ENCODE measurements around the gene PHF10. TPM values are rescaled to one million over a fixed set of nuclear protein-coding genes. Genes with fewer than 3 reads are reported as not detected.
"Not testable (repeated sequence)": the region's sequence is repeated elsewhere in the genome, so short reads cannot be mapped to it uniquely, and the experiment has no call there.

Gene PHF10
- total and polyA plus RNA-seq, 2 experiments from 2014 or later = 5.9 to 10.7 TPM

- Histone ChIP-seq H3F3A (ENCODE audit: insufficient read depth) (peaks cover 37% of the 10 kb centered on the region; the same call in 1 of the 2 replicates), H4K20me1 (ENCODE audit: insufficient read depth) (peaks cover 6% of the 10 kb centered on the region; the same call in 1 of the 2 replicates), H3K9me2 (ENCODE audit: insufficient read depth) (no peaks in the 10 kb centered on the region), H3K9ac (peak within 1 kb of the TSS; percentile 96), H3K4me3 (peak within 1 kb of the TSS; percentile 93), H3K27me3 (replicated peaks; ENCODE audit: insufficient read depth) (no peaks in the 10 kb centered on the region), H3K9me3 (ENCODE audit: low read depth) (no peaks in the 10 kb centered on the region), H2AFZ (peak within 1 kb of the TSS; percentile 96), H3K4me2 (ENCODE audit: unreplicated experiment) (peak within 1 kb of the TSS; percentile 97), H3K79me2 (ENCODE audit: insufficient read depth) (peaks cover 75% of the 10 kb centered on the region), H3K27ac (peak within 1 kb of the TSS; percentile 84), H3K36me3 (ENCODE audit: low read depth) (peaks cover 15% of the 10 kb centered on the region; the same call in 1 of the 2 replicates), H3K4me1 (ENCODE audit: insufficient read depth) (peaks cover 35% of the 10 kb centered on the region)
- peak; percentile 100 for DNase-seq
- in situ Hi-C loops (cut with MboI) = no loop called here
- no peak for TF ChIP-seq EZH2 (IDR thresholded peaks at IDR 0.05; ENCODE audit: insufficient read depth, poor library complexity, severe bottlenecking)
- TF ChIP-seq EZH2phosphoT487 (IDR thresholded peaks at IDR 0.05; ENCODE audit: insufficient read depth, low read depth) = no peak
- 0 to 2% methylated on average over 83 to 84 of the region's 92 CpGs for WGBS, 2 experiments (ENCODE audit: low coverage in 1 of 2, low lambda C conversion rate in 2 of 2, missing lambda C conversion rate in 2 of 2)
Observed at GRCh38 chr6:169701954-169702839, 22.1 kb downstream of the PHF10 start, which contains the start of the genes C6orf120 and WDR27. TSS of gene C6orf120 (plus strand) at chr6:169702126. CDS start at chr6:169702460, 334 bp downstream. TSS of gene WDR27 (minus strand) at chr6:169702029. CDS start at chr6:169689005, 13,024 bp downstream.

- peaks cover 6% of the 10 kb centered on the region; the same call in 1 of the 2 replicates for H4K20me1 ChIP-seq (ENCODE audit: insufficient read depth)
- H3K79me2 ChIP-seq (ENCODE audit: insufficient read depth) = peaks cover 77% of the 10 kb centered on the region
- H3K36me3 ChIP-seq (ENCODE audit: low read depth) = peaks cover 15% of the 10 kb centered on the region; the same call in 1 of the 2 replicates
- H3K9ac ChIP-seq = peak overlapping the region; percentile 96
- no peaks in the 10 kb centered on the region for H3K9me3 ChIP-seq (ENCODE audit: low read depth)
- WGBS, 2 experiments (ENCODE audit: low coverage in 1 of 2, low lambda C conversion rate in 2 of 2, missing lambda C conversion rate in 2 of 2) = 0 to 1% methylated on average over 51 to 52 of the region's 54 CpGs
- no peaks in the 10 kb centered on the region for H3K27me3 ChIP-seq (replicated peaks; ENCODE audit: insufficient read depth)
- no peaks in the 10 kb centered on the region for H3K9me2 ChIP-seq (ENCODE audit: insufficient read depth)
- H3K4me3 ChIP-seq = peak overlapping the region; percentile 93
- in situ Hi-C loops (cut with MboI) = no loop called here
- no peak for TF ChIP-seq EZH2 (IDR thresholded peaks at IDR 0.05; ENCODE audit: insufficient read depth, poor library complexity, severe bottlenecking)
- no peak for TF ChIP-seq EZH2phosphoT487 (IDR thresholded peaks at IDR 0.05; ENCODE audit: insufficient read depth, low read depth)
- H3F3A ChIP-seq (ENCODE audit: insufficient read depth) = peaks cover 30% of the 10 kb centered on the region; the same call in 1 of the 2 replicates
- H3K4me2 ChIP-seq (ENCODE audit: unreplicated experiment) = peak overlapping the region; percentile 90
- H3K27ac ChIP-seq = peak overlapping the region; percentile 84
- peak overlapping the region; percentile 96 for H2AFZ ChIP-seq
- peaks cover 35% of the 10 kb centered on the region for H3K4me1 ChIP-seq (ENCODE audit: insufficient read depth)
- no peak for DNase-seq
Observed at GRCh38 chr6:169701311-169701953, 22.9 kb downstream of the PHF10 start.

- H3K27me3 ChIP-seq (replicated peaks; ENCODE audit: insufficient read depth) = no peaks in the 10 kb centered on the region
- 30 to 32% methylated on average over 5 of the region's 5 CpGs for WGBS, 2 experiments (ENCODE audit: low coverage in 1 of 2, low lambda C conversion rate in 2 of 2, missing lambda C conversion rate in 2 of 2)
- H3K27ac ChIP-seq = no peak overlapping the region
- TF ChIP-seq EZH2phosphoT487 (IDR thresholded peaks at IDR 0.05; ENCODE audit: insufficient read depth, low read depth) (no peak), EZH2 (IDR thresholded peaks at IDR 0.05; ENCODE audit: insufficient read depth, poor library complexity, severe bottlenecking) (no peak)
- H3K9me2 ChIP-seq (ENCODE audit: insufficient read depth) = no peaks in the 10 kb centered on the region
- peak overlapping the region; percentile 90 for H3K4me2 ChIP-seq (ENCODE audit: unreplicated experiment)
- peaks cover 65% of the 10 kb centered on the region for H3K79me2 ChIP-seq (ENCODE audit: insufficient read depth)
- H3K9me3 ChIP-seq (ENCODE audit: low read depth) = no peaks in the 10 kb centered on the region
- H3K36me3 ChIP-seq (ENCODE audit: low read depth) = 0 out of 2 replicates have a peak, but pooled peaks cover 13% of the 10 kb centered on the region
- H4K20me1 ChIP-seq (ENCODE audit: insufficient read depth) = peaks cover 6% of the 10 kb centered on the region; the same call in 1 of the 2 replicates
- H3F3A ChIP-seq (ENCODE audit: insufficient read depth) = peaks cover 20% of the 10 kb centered on the region; the same call in 1 of the 2 replicates
- peaks cover 32% of the 10 kb centered on the region for H3K4me1 ChIP-seq (ENCODE audit: insufficient read depth)
- in situ Hi-C loops (cut with MboI) = no loop called here
- peak; percentile 43 for DNase-seq
- H3K4me3 ChIP-seq = peak overlapping the region; percentile 93
- peak overlapping the region; percentile 96; the same call in 1 of the 2 replicates for H2AFZ ChIP-seq
- peak overlapping the region; percentile 96 for H3K9ac ChIP-seq
Observed at GRCh38 chr6:169700296-169700695, 24.0 kb downstream of the PHF10 start.

GRCh38 chr6:169697115-169697514 is 27.2 kb downstream of the PHF10 start:
- H3K4me1 ChIP-seq (ENCODE audit: insufficient read depth); H3K9ac ChIP-seq; H3K4me2 ChIP-seq (ENCODE audit: unreplicated experiment); H3K9me2 ChIP-seq (ENCODE audit: insufficient read depth); H3F3A ChIP-seq (ENCODE audit: insufficient read depth); H3K4me3 ChIP-seq; H3K9me3 ChIP-seq (ENCODE audit: low read depth); in situ Hi-C loops (cut with MboI); H3K27me3 ChIP-seq (replicated peaks; ENCODE audit: insufficient read depth); H3K27ac ChIP-seq; H3K36me3 ChIP-seq (ENCODE audit: low read depth); H2AFZ ChIP-seq; H4K20me1 ChIP-seq (ENCODE audit: insufficient read depth): not testable (repeated sequence)
- peaks cover 40% of the 10 kb centered on the region for H3K79me2 ChIP-seq (ENCODE audit: insufficient read depth)
- peak; percentile 28 for DNase-seq
- WGBS, 2 experiments (ENCODE audit: low coverage in 1 of 2, low lambda C conversion rate in 2 of 2, missing lambda C conversion rate in 2 of 2) = 85 to 87% methylated on average over 8 to 10 of the region's 10 CpGs

Data from GM23248 (cell line).